Natural killer cell (primary cell): ENCODE results near the gene SORBS1. TPM values are rescaled to one million over a fixed set of nuclear protein-coding genes. Genes with fewer than 3 reads are reported as not detected.

Experiments
- ATAC-seq, 3 donors: fragments of 150-1000 bp in 2 of 3; fragments of 200-7000 bp in 1 of 3; cut with Tn5 transposase; 1 replicate in 1 of 3; 2 replicates in 2 of 3; pipeline ENCODE4 v1.10.0; 2021; ENCODE audit warnings: mild to moderate bottlenecking in 2 of 3, moderate library complexity in 2 of 3
- DNase-seq, 2 donors: peaks; one replicate each; pipeline versions ENCODE4 v3.0.0 to v3.0.0-alpha.2; 2013 to 2021; ENCODE audit warnings: mixed read lengths in 1 of 2
- H3K27ac ChIP-seq: one replicate; pipeline ENCODE4 v1.5.1; 2013; ENCODE audit warnings: mild to moderate bottlenecking, low read length
- H3K27me3 ChIP-seq: one replicate; pipeline ENCODE4 v1.6.1; 2013; ENCODE audit warnings: low read length; ENCODE audit not compliant: control insufficient read depth, insufficient read depth
- H3K36me3 ChIP-seq: one replicate; pipeline ENCODE4 v1.6.1; 2013; ENCODE audit warnings: low read length; ENCODE audit not compliant: control insufficient read depth, insufficient read depth
- H3K4me1 ChIP-seq: one replicate; pipeline ENCODE4 v1.6.1; 2013; ENCODE audit warnings: low read length; ENCODE audit not compliant: control insufficient read depth, insufficient read depth
- H3K4me3 ChIP-seq: one replicate; pipeline ENCODE4 v1.5.1; 2013; ENCODE audit warnings: low read length
- H3K9me3 ChIP-seq: one replicate; pipeline ENCODE4 v1.6.1; 2013; ENCODE audit warnings: low read length; ENCODE audit not compliant: control insufficient read depth, insufficient read depth
- H3K27ac Mint-ChIP-seq, 2 donors: one replicate each; pipeline ENCODE4 v1.8.0; 2022; ENCODE audit warnings: mild to moderate bottlenecking in 2 of 2, mixed read lengths in 2 of 2, moderate library complexity in 1 of 2
- H3K27me3 Mint-ChIP-seq, 2 donors: one replicate each; pipeline ENCODE4 v1.8.0; 2022; ENCODE audit warnings: low read depth in 2 of 2, mixed read lengths in 2 of 2
- H3K36me3 Mint-ChIP-seq: one replicate; pipeline ENCODE4 v1.8.0; 2022; ENCODE audit warnings: mixed read lengths
- H3K4me1 Mint-ChIP-seq, 2 donors: one replicate each; pipeline ENCODE4 v1.8.0; 2022; ENCODE audit warnings: mixed read lengths in 2 of 2
- H3K4me3 Mint-ChIP-seq: one replicate; pipeline ENCODE4 v1.8.0; 2022; ENCODE audit warnings: mild to moderate bottlenecking, moderate library complexity, mixed read lengths
- H3K9me3 Mint-ChIP-seq, 2 donors: one replicate each; pipeline ENCODE4 v1.8.0; 2022; ENCODE audit warnings: mixed read lengths in 2 of 2
- CTCF ChIP-seq: fragments of 200-600 bp; IDR thresholded peaks from one replicate; pipeline ENCODE4 v1.8.0; 2022; ENCODE audit warnings: antibody characterized with exemption
- WGBS: methylation state at CpG from one replicate; pipeline ENCODE4 v1.1.7; 2013; ENCODE audit warnings: missing lambda C conversion rate; ENCODE audit not compliant: insufficient coverage; 5-methylcytosine and 5-hydroxymethylcytosine counted together
- intact Hi-C: fragments of 100-400 bp; cut with micrococcal nuclease; formaldehyde crosslinking; loops from one replicate; pipeline ENCODE4 v1.14.2; 2022
- total RNA-seq, 4 donors: library from RNA; stranded (reverse); fragments of 120-200 nt in 1 of 4; gene quantifications; one replicate each; pipeline versions ENCODE4 v1.2.3 to v1.2.4, GENCODE V29; 2013 to 2022

The SORBS1 gene
- total RNA-seq, 3 donors from 2014 or later (not counting 1 experiment from before 2014, with no cell fraction given): 2.4 to 5.4 (median 2.8) TPM

GRCh38 chr10:95542330-95542729 lies 18.8 kb downstream of the SORBS1 start:
- 86% methylated on average over 2 of the region's 4 CpGs for WGBS
- no peaks in the 10 kb centered on the region for H3K36me3 ChIP-seq
- H3K9me3 Mint-ChIP-seq: no peaks in the 10 kb centered on the region
- no peak overlapping the region for H3K27ac Mint-ChIP-seq
- no peaks in the 10 kb centered on the region for H3K27me3 ChIP-seq
- no peaks in the 10 kb centered on the region for H3K9me3 ChIP-seq
- no peak for TF ChIP-seq CTCF
- H3K4me3 ChIP-seq: no peak overlapping the region
- intact Hi-C loops: no loop called here
- H3K4me3 Mint-ChIP-seq: no peak overlapping the region
- H3K4me1 Mint-ChIP-seq: no peaks in the 10 kb centered on the region
- H3K36me3 Mint-ChIP-seq: no peaks in the 10 kb centered on the region
- H3K4me1 ChIP-seq: no peaks in the 10 kb centered on the region
- ATAC-seq (no peak), DNase-seq (no peak)
- no peaks in the 10 kb centered on the region for H3K27me3 Mint-ChIP-seq
- H3K27ac ChIP-seq: no peak overlapping the region

GRCh38 chr10:95540514-95541052 lies 20.6 kb downstream of the SORBS1 start:
- Mint-ChIP-seq H3K36me3 (no peaks in the 10 kb centered on the region), H3K27me3 (no peaks in the 10 kb centered on the region), H3K9me3 (no peaks in the 10 kb centered on the region), H3K27ac (no peak overlapping the region), H3K4me1 (no peaks in the 10 kb centered on the region), H3K4me3 (no peak overlapping the region)
- DNase-seq (no peak), ATAC-seq (no peak)
- no peak for TF ChIP-seq CTCF
- Histone ChIP-seq H3K4me1 (no peaks in the 10 kb centered on the region), H3K27me3 (no peaks in the 10 kb centered on the region), H3K9me3 (no peaks in the 10 kb centered on the region), H3K4me3 (no peak overlapping the region), H3K27ac (no peak overlapping the region), H3K36me3 (no peaks in the 10 kb centered on the region)
- intact Hi-C loops: no loop called here
- WGBS: 83% methylated on average over 2 of the region's 2 CpGs

GRCh38 chr10:95539560-95540284 lies 21.4 kb downstream of the SORBS1 start:
- Mint-ChIP-seq H3K36me3 (no peaks in the 10 kb centered on the region), H3K4me3 (no peak overlapping the region), H3K27me3 (no peaks in the 10 kb centered on the region), H3K9me3 (no peaks in the 10 kb centered on the region), H3K4me1 (no peaks in the 10 kb centered on the region), H3K27ac (no peak overlapping the region)
- ATAC-seq (no peak), DNase-seq (no peak)
- Histone ChIP-seq H3K9me3 (no peaks in the 10 kb centered on the region), H3K27me3 (no peaks in the 10 kb centered on the region), H3K36me3 (no peaks in the 10 kb centered on the region), H3K27ac (no peak overlapping the region), H3K4me3 (no peak overlapping the region), H3K4me1 (no peaks in the 10 kb centered on the region)
- TF ChIP-seq CTCF: no peak
- intact Hi-C loops: no loop called here
- 91% methylated on average over 7 of the region's 7 CpGs for WGBS

- Histone ChIP-seq H3K27me3 (no peaks in the 10 kb centered on the region), H3K4me3 (no peak overlapping the region), H3K4me1 (no peaks in the 10 kb centered on the region), H3K36me3 (no peaks in the 10 kb centered on the region), H3K9me3 (no peaks in the 10 kb centered on the region), H3K27ac (no peak overlapping the region)
- Mint-ChIP-seq H3K9me3 (no peaks in the 10 kb centered on the region), H3K27me3 (no peaks in the 10 kb centered on the region), H3K36me3 (no peaks in the 10 kb centered on the region), H3K4me3 (no peak overlapping the region), H3K4me1 (no peaks in the 10 kb centered on the region), H3K27ac (no peak overlapping the region)
- TF ChIP-seq CTCF: no peak
- intact Hi-C loops: no loop called here
- DNase-seq (no peak), ATAC-seq (no peak)
- WGBS: 89% methylated on average over 5 of the region's 5 CpGs
Observed at GRCh38 chr10:95538412-95538811, 22.8 kb downstream of the SORBS1 start.
